HG02884 (cell line): ENCODE data around the gene SMC4.

Experiments
- ATAC-seq: cut with Tn5 transposase; IDR thresholded peaks from one replicate; pipeline ENCODE4 v1.9.1; 2021; ENCODE audit warnings: mild to moderate bottlenecking, moderate library complexity; ENCODE audit not compliant: unreplicated experiment

SMC4 gene

GRCh38 chr3:160475153-160475552, 75.7 kb downstream of the SMC4 start:
- no peak for ATAC-seq

- ATAC-seq, result no peak
These were observed 76.4 kb downstream of the SMC4 start for GRCh38 chr3:160475884-160476283.

- no peak for ATAC-seq
These were observed 78.3 kb downstream of the SMC4 start for GRCh38 chr3:160477750-160478149.

GRCh38 chr3:160478338-160478737, 78.9 kb downstream of the SMC4 start:
- no peak for ATAC-seq

- no peak for ATAC-seq
These were observed 79.9 kb downstream of the SMC4 start for GRCh38 chr3:160479376-160479775.

GRCh38 chr3:160480931-160481330, 81.5 kb downstream of the SMC4 start:
- no peak for ATAC-seq

GRCh38 chr3:160481856-160482255, 82.4 kb downstream of the SMC4 start:
- ATAC-seq, result no peak

GRCh38 chr3:160482796-160483195, 83.3 kb downstream of the SMC4 start:
- no peak for ATAC-seq
